Loucy (cell line): ENCODE data around the gene FOXK1.
A peak's percentile ranks its signal among the peaks of the same experiment; 100 is the strongest.

Source experiments
- H2AFZ ChIP-seq: fragments of 200-600 bp; sonication (generic); 2 replicates; pipeline ENCODE4 v1.6.0; 2016; ENCODE audit warnings: antibody characterized with exemption, mild to moderate bottlenecking, low read length, moderate library complexity
- H3F3A ChIP-seq: fragments of 200-600 bp; 2 replicates; pipeline ENCODE4 v1.6.0; 2016; ENCODE audit warnings: antibody characterized with exemption, low read depth, mild to moderate bottlenecking
- H3K27me3 ChIP-seq: fragments of 200-600 bp; sonication (generic); 2 replicates; pipeline ENCODE4 v1.6.1; 2014; ENCODE audit warnings: low read length, mild to moderate bottlenecking; ENCODE audit not compliant: insufficient read depth, poor library complexity, severe bottlenecking
- H3K36me3 ChIP-seq: fragments of 200-600 bp; sonication (generic); 2 replicates; pipeline ENCODE4 v1.6.1; 2016; ENCODE audit warnings: low read length; ENCODE audit not compliant: insufficient read depth
- H3K4me1 ChIP-seq: fragments of 200-600 bp; sonication (generic); 2 replicates; pipeline ENCODE4 v1.5.1; 2014; ENCODE audit warnings: low read length, mild to moderate bottlenecking; ENCODE audit not compliant: insufficient read depth, poor library complexity, severe bottlenecking
- H3K4me2 ChIP-seq: fragments of 200-600 bp; sonication (generic); 2 replicates; pipeline ENCODE4 v1.6.0; 2014; ENCODE audit warnings: antibody characterized with exemption, low read length, low read depth, mild to moderate bottlenecking; ENCODE audit not compliant: poor library complexity, severe bottlenecking
- H3K4me3 ChIP-seq: fragments of 200-600 bp; sonication (generic); 2 replicates; pipeline ENCODE4 v1.5.1; 2014; ENCODE audit warnings: low read length, mild to moderate bottlenecking, mixed read lengths; ENCODE audit not compliant: poor library complexity, severe bottlenecking
- H3K79me2 ChIP-seq: fragments of 200-600 bp; sonication (generic); 2 replicates; pipeline ENCODE4 v1.6.1; 2014; ENCODE audit warnings: low read length; ENCODE audit not compliant: insufficient read depth
- H3K9ac ChIP-seq: fragments of 200-600 bp; sonication (generic); 2 replicates; pipeline ENCODE4 v1.6.0; 2014; ENCODE audit warnings: mild to moderate bottlenecking, low read depth, low read length, moderate library complexity; ENCODE audit not compliant: poor library complexity, severe bottlenecking
- H3K9me2 ChIP-seq: fragments of 200-600 bp; sonication (generic); replicated peaks from 2 replicates; pipeline ENCODE4 v1.6.1; 2016; ENCODE audit warnings: low read depth, low read length, mixed read lengths
- H3K9me3 ChIP-seq: fragments of 200-600 bp; sonication (generic); 2 replicates; pipeline ENCODE4 v1.6.1; 2014; ENCODE audit warnings: mild to moderate bottlenecking, antibody characterized with exemption, low read length, low read depth; ENCODE audit not compliant: insufficient read depth
- H4K20me1 ChIP-seq: fragments of 200-600 bp; sonication (generic); 2 replicates; pipeline ENCODE4 v1.6.0; 2014; ENCODE audit warnings: antibody characterized with exemption, low read length, mild to moderate bottlenecking; ENCODE audit not compliant: insufficient read depth, poor library complexity, severe bottlenecking
- CTCF ChIP-seq: fragments of 200-600 bp; sonication (generic); conservative IDR thresholded peaks from 2 replicates; pipeline ENCODE4 v1.5.1; 2014; ENCODE audit warnings: mild to moderate bottlenecking, antibody characterized with exemption, low read length
- EZH2phosphoT487 ChIP-seq: fragments of 200-600 bp; IDR thresholded peaks from 2 replicates; pipeline ENCODE4 v1.6.1; 2018; ENCODE audit warnings: antibody characterized with exemption, mild to moderate bottlenecking, moderate library complexity, borderline replicate concordance

FOXK1 gene

GRCh38 chr7:4771737-4772136, 89.6 kb downstream of the FOXK1 start:
- H2AFZ ChIP-seq, result no peak overlapping the region
- H3F3A ChIP-seq, result no peaks in the 10 kb centered on the region
- TF ChIP-seq EZH2phosphoT487 (no peak), CTCF (no peak)
- H3K4me1 ChIP-seq, result peaks cover 6% of the 10 kb centered on the region
- no peaks in the 10 kb centered on the region for H3K27me3 ChIP-seq
- H4K20me1 ChIP-seq, result peaks cover 12% of the 10 kb centered on the region
- no peaks in the 10 kb centered on the region for H3K36me3 ChIP-seq
- H3K79me2 ChIP-seq, result peaks cover 21% of the 10 kb centered on the region
- H3K9ac ChIP-seq, result no peak overlapping the region
- H3K9me3 ChIP-seq, result no peaks in the 10 kb centered on the region
- no peaks in the 10 kb centered on the region for H3K9me2 ChIP-seq
- no peak overlapping the region for H3K4me3 ChIP-seq
- H3K4me2 ChIP-seq, result no peak overlapping the region

GRCh38 chr7:4772306-4772705, 90.2 kb downstream of the FOXK1 start:
- H3K79me2 ChIP-seq, result peaks cover 25% of the 10 kb centered on the region
- no peaks in the 10 kb centered on the region for H3K27me3 ChIP-seq
- TF ChIP-seq CTCF (no peak), EZH2phosphoT487 (no peak)
- no peaks in the 10 kb centered on the region for H3K9me2 ChIP-seq
- no peaks in the 10 kb centered on the region for H3K36me3 ChIP-seq
- no peaks in the 10 kb centered on the region for H3K9me3 ChIP-seq
- H4K20me1 ChIP-seq, result peaks cover 15% of the 10 kb centered on the region
- H3K4me3 ChIP-seq, result no peak overlapping the region
- H3K4me2 ChIP-seq, result no peak overlapping the region
- no peak overlapping the region for H3K9ac ChIP-seq
- H2AFZ ChIP-seq, result no peak overlapping the region
- peaks cover 6% of the 10 kb centered on the region for H3K4me1 ChIP-seq
- H3F3A ChIP-seq, result no peaks in the 10 kb centered on the region

GRCh38 chr7:4774007-4774406, 91.9 kb downstream of the FOXK1 start:
- peaks cover 37% of the 10 kb centered on the region for H3K79me2 ChIP-seq
- no peak overlapping the region for H2AFZ ChIP-seq
- no peaks in the 10 kb centered on the region for H3K36me3 ChIP-seq
- peak overlapping the region; percentile 93 for H3K4me2 ChIP-seq
- TF ChIP-seq CTCF (no peak), EZH2phosphoT487 (no peak)
- peaks cover 15% of the 10 kb centered on the region for H4K20me1 ChIP-seq
- H3K4me1 ChIP-seq, result peaks cover 6% of the 10 kb centered on the region
- H3K9me3 ChIP-seq, result no peaks in the 10 kb centered on the region
- H3K4me3 ChIP-seq, result peak overlapping the region; percentile 82
- H3K27me3 ChIP-seq, result no peaks in the 10 kb centered on the region
- no peaks in the 10 kb centered on the region for H3K9me2 ChIP-seq
- peak overlapping the region; percentile 85 for H3K9ac ChIP-seq
- H3F3A ChIP-seq, result no peaks in the 10 kb centered on the region
